MM.1S (cell line): Measurements from ENCODE around the gene MKNK1.

Experiments used
- EZH2 ChIP-seq: fragments of 300-600 bp; sonication (generic); optimal IDR thresholded peaks from 2 replicates; pipeline ENCODE3; 2017; ENCODE audit warnings: low read depth, mild to moderate bottlenecking, antibody characterized with exemption, low read length, mixed read lengths
- TF ChIP-seq, protein P1 (sequence below): fragments of 300-600 bp; sonication (generic); IDR thresholded peaks from 2 replicates; pipeline ENCODE4 v1.5.1; 2016; ENCODE audit warnings: antibody characterized with exemption, low read length, mixed read lengths

DNA sequence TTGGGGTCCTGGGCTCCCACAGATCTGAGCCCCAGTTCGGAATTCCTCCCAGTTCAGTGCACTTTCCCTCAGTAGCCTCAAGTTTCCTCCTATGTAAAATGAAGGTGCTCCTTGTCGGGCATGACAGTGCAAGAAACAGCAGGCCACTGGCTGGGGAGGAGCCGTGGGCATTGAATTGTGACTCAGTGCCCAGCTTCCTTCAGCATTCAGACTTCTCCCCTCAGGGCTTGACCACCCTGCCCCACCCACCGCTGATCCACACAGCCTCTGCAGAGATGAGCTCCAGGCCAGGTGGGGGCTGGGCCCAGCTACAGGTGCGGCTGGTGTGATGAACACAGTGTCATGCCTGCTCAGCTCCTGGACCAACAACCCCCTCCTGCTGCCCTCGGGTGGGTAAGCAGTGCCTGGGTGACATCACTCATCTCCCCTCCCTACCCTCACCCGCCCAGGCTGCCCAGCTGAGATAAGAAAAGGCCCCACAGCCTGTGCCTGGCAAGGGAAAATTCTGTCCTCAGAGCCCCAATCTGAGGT lies 7.7 kb upstream of the MKNK1 start:
- TF ChIP-seq, protein P1, sequence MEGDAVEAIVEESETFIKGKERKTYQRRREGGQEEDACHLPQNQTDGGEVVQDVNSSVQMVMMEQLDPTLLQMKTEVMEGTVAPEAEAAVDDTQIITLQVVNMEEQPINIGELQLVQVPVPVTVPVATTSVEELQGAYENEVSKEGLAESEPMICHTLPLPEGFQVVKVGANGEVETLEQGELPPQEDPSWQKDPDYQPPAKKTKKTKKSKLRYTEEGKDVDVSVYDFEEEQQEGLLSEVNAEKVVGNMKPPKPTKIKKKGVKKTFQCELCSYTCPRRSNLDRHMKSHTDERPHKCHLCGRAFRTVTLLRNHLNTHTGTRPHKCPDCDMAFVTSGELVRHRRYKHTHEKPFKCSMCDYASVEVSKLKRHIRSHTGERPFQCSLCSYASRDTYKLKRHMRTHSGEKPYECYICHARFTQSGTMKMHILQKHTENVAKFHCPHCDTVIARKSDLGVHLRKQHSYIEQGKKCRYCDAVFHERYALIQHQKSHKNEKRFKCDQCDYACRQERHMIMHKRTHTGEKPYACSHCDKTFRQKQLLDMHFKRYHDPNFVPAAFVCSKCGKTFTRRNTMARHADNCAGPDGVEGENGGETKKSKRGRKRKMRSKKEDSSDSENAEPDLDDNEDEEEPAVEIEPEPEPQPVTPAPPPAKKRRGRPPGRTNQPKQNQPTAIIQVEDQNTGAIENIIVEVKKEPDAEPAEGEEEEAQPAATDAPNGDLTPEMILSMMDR: no peak
- TF ChIP-seq EZH2: no peak
